Right lobe of liver (tissue), 4 donors: ENCODE results near the gene CORO2B.

Source experiments
- CTCF ChIP-seq, 4 donors: fragments of 200-600 bp in 3 of 4; fragments of 450-650 bp in 1 of 4; IDR thresholded peaks; one replicate each; pipeline versions ENCODE4 v1.5.1 to v1.8.0; 2016 to 2022; ENCODE audit warnings: antibody characterized with exemption in 4 of 4, mild to moderate bottlenecking in 2 of 4
- POLR2A ChIP-seq: fragments of 450-650 bp; IDR thresholded peaks from one replicate; pipeline ENCODE4 v1.6.1; 2017; ENCODE audit warnings: antibody characterized with exemption, mild to moderate bottlenecking
- donor health status: DM: no; HTN: no; CAD: no.
- donor health status: DM: no; HTN: no; CAD: no.
- donor health status: DM: no; HTN: yes; CAD: no.

GRCh38 chr15:68672251-68672650 lies 93.5 kb downstream of the CORO2B start:
- TF ChIP-seq CTCF (IDR thresholded peaks at IDR 0.05): no peak
- no peak for TF ChIP-seq POLR2A
